Upper lobe of left lung (tissue), 6 donors: Measurements from ENCODE around the gene CD46. TPM values are rescaled to one million over a fixed set of nuclear protein-coding genes. Genes with fewer than 3 reads are reported as not detected.
A peak's percentile ranks its signal among the peaks of the same experiment; 100 is the strongest.
"Not testable (repeated sequence)": the region's sequence is repeated elsewhere in the genome, so short reads cannot be mapped to it uniquely, and the experiment has no call there.

ENCODE experiments used
- ATAC-seq, 2 donors: fragments of 200-7000 bp; cut with Tn5 transposase; one replicate each; pipeline ENCODE4 v1.9.1; 2022; ENCODE audit warnings: mild to moderate bottlenecking in 2 of 2, moderate library complexity in 2 of 2; ENCODE audit not compliant: low FRiP score in 2 of 2
- DNase-seq, 2 donors: peaks; one replicate each; pipeline ENCODE4 v3.0.0-alpha.2; 2019 to 2020
- H3K27ac ChIP-seq, 4 donors: fragments of 200-600 bp; sonication (generic); one replicate each; pipeline ENCODE4 v1.5.1; 2016 to 2019
- H3K27me3 ChIP-seq, 4 donors: fragments of 200-600 bp; sonication (generic); one replicate each; pipeline ENCODE4 v1.5.1; 2017 to 2019
- H3K36me3 ChIP-seq, 4 donors: fragments of 200-600 bp; sonication (generic); one replicate each; pipeline ENCODE4 v1.5.1; 2016 to 2019
- H3K4me1 ChIP-seq, 4 donors: fragments of 200-600 bp; sonication (generic); one replicate each; pipeline ENCODE4 v1.5.1; 2018 to 2019
- H3K4me3 ChIP-seq, 4 donors: fragments of 200-600 bp; sonication (generic); one replicate each; pipeline ENCODE4 v1.5.1; 2017 to 2019; ENCODE audit warnings: mild to moderate bottlenecking in 2 of 4, moderate library complexity in 1 of 4
- H3K9me3 ChIP-seq, 4 donors: fragments of 200-600 bp; sonication (generic); one replicate each; pipeline ENCODE4 v1.5.1; 2018 to 2019
- EP300 ChIP-seq, 4 donors: sonication (generic); formaldehyde crosslinking; IDR thresholded peaks; one replicate each; pipeline ENCODE4 v1.5.1; 2017; ENCODE audit warnings: antibody characterized with exemption in 4 of 4, control low read depth in 2 of 4
- POLR2A ChIP-seq, 4 donors: fragments of 450-650 bp; IDR thresholded peaks; one replicate each; pipeline ENCODE4 v1.5.1; 2016 to 2017; ENCODE audit warnings: antibody characterized with exemption in 4 of 4, mild to moderate bottlenecking in 2 of 4
- POLR2AphosphoS5 ChIP-seq, 2 donors: sonication (generic); formaldehyde crosslinking; IDR thresholded peaks; one replicate each; pipeline ENCODE4 v1.5.1; 2017; ENCODE audit warnings: antibody characterized with exemption in 2 of 2
- WGBS, 2 donors: methylation state at CpG; one replicate each; pipeline ENCODE4 v1.1.5; 2017 to 2018; 5-methylcytosine and 5-hydroxymethylcytosine counted together
- total RNA-seq, 6 donors: library from RNA; depleted of rRNA in 4 of 6; stranded (reverse); fragments of >200 nt in 4 of 6; gene quantifications; one replicate each; pipeline versions ENCODE4 v1.1.0 to v1.2.1, GENCODE V29; 2016 to 2021
- TF ChIP-seq, protein P1 (sequence below), 6 experiments: fragments of 450-650 bp in 4 of 6; fragments of 200-600 bp in 2 of 6; sonication (generic) in 2 of 6; IDR thresholded peaks; one replicate each; pipeline ENCODE4 v1.5.1; 2016 to 2019; ENCODE audit warnings: antibody characterized with exemption in 6 of 6
- donor health status: DM: no; HTN: no; CAD: no; lungs with moderate emphysema.
- donor health status: DM: no; HTN: yes; CAD: no; lungs with severe emphysema.

CD46 gene
- total RNA-seq, 6 donors from 2014 or later, result 105 to 358 (median 248) TPM

DNA sequence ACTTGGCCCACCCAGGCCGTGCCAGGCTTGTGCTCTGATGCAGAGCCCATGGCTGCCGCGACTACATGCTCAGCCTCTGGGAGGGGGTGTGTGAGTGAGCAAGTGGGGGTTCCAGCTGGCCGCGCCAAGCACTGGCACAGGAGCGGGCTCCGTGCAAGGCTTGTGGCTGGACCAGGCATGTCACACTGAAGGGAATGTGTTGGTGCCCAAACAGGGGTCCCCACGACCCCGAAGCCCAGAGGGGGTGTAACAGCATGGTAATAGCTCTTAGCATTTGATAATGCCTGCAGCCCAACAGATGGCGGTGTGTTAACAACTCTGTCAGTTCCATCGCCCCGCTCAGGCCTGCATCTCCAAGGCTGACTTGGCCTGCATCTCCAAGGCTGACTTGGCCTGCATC, 38.3 kb upstream of the CD46 start:
- peak in 1 of 2 donors; percentile 37 for ATAC-seq
- H3K4me1 ChIP-seq, result no peaks in the 10 kb centered on the region
- 87 to 97% methylated on average over 10 to 12 of the region's 12 CpGs for WGBS, 2 donors
- TF ChIP-seq POLR2AphosphoS5 (IDR thresholded peaks at IDR 0.05) (no peak), POLR2A (IDR thresholded peaks at IDR 0.05) (no peak), EP300 (IDR thresholded peaks at IDR 0.05) (no peak)
- TF ChIP-seq, protein P1, sequence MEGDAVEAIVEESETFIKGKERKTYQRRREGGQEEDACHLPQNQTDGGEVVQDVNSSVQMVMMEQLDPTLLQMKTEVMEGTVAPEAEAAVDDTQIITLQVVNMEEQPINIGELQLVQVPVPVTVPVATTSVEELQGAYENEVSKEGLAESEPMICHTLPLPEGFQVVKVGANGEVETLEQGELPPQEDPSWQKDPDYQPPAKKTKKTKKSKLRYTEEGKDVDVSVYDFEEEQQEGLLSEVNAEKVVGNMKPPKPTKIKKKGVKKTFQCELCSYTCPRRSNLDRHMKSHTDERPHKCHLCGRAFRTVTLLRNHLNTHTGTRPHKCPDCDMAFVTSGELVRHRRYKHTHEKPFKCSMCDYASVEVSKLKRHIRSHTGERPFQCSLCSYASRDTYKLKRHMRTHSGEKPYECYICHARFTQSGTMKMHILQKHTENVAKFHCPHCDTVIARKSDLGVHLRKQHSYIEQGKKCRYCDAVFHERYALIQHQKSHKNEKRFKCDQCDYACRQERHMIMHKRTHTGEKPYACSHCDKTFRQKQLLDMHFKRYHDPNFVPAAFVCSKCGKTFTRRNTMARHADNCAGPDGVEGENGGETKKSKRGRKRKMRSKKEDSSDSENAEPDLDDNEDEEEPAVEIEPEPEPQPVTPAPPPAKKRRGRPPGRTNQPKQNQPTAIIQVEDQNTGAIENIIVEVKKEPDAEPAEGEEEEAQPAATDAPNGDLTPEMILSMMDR (IDR thresholded peaks at IDR 0.05), result no peak
- no peak overlapping the region for H3K4me3 ChIP-seq
- H3K27me3 ChIP-seq, result no peaks in the 10 kb centered on the region
- H3K9me3 ChIP-seq, result no peaks in the 10 kb centered on the region
- H3K36me3 ChIP-seq, result no peaks in the 10 kb centered on the region
- DNase-seq, result peak in 1 of 2 donors; percentile 68
- no peak overlapping the region for H3K27ac ChIP-seq

DNA sequence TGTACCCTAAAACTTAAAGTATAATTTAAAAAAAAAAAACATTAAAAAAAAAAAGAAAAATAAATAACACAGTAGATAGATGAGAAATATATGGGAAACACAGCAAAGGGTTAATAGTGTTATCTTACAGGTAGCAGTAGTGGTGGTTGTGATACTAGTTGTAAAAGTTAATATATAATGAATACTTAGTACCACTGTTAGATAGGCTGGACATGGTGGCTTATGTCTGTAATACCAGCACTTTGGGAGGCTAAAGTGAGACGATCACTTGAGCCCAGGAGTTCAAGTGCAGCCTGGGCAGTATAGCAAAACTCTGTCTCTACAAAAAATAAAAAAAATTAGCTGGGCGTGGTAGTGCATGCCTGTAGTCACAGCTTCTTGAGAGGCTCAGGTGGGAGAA, 32.6 kb upstream of the CD46 start:
- H3K27me3 ChIP-seq, result no peaks in the 10 kb centered on the region
- no peak overlapping the region for H3K27ac ChIP-seq
- ATAC-seq, result no peak
- TF ChIP-seq POLR2A (IDR thresholded peaks at IDR 0.05), result no peak
- no peak for TF ChIP-seq EP300 (IDR thresholded peaks at IDR 0.05)
- TF ChIP-seq POLR2AphosphoS5 (IDR thresholded peaks at IDR 0.05), result no peak
- TF ChIP-seq, protein P1 (IDR thresholded peaks at IDR 0.05), result no peak
- no peaks in the 10 kb centered on the region for H3K36me3 ChIP-seq
- H3K9me3 ChIP-seq, result no peaks in the 10 kb centered on the region
- no peak for DNase-seq
- WGBS, 2 donors, result 79 to 86% methylated on average over 2 of the region's 2 CpGs
- H3K4me1 ChIP-seq, result peaks cover 0 to 4% (median 0%) of the 10 kb centered on the region in 4 donors
- no peak overlapping the region for H3K4me3 ChIP-seq

DNA sequence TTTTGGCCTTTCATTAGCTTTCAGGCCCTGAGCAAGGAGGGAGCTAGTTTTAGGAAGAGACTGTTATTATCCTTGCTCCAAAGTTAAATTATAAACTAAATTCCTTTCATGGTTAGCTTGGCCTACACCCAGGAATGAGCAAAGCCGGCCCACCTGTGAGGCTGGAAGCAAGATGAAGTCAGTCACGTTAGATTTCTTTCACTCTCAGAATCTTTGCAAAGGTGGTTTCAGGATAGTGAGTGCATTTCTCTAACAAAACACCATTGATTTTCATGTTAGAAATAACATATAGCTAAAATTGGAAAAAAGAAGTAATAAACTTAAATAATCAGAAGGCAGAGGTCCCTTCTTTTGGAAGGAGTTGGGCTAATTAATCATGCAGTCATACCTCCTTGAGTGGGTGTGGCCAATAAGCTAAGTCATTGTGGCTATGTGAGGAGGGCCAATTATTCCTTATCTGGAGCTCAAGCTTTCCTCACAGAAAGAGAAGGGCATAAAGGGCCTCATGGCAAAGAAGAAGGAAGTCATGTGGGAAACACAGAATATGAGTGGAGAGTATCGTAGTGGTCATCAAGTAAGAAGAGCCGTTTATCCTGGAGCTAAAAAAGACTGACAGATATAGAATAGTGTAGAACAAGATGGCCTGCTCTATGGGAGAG, 23.5 kb upstream of the CD46 start:
- DNase-seq, H3K4me3 ChIP-seq, H3K27me3 ChIP-seq, ATAC-seq, H3K27ac ChIP-seq, H3K4me1 ChIP-seq, H3K9me3 ChIP-seq, H3K36me3 ChIP-seq: not testable (repeated sequence)
- 73 to 76% methylated on average over 4 of the region's 4 CpGs for WGBS, 2 donors

DNA sequence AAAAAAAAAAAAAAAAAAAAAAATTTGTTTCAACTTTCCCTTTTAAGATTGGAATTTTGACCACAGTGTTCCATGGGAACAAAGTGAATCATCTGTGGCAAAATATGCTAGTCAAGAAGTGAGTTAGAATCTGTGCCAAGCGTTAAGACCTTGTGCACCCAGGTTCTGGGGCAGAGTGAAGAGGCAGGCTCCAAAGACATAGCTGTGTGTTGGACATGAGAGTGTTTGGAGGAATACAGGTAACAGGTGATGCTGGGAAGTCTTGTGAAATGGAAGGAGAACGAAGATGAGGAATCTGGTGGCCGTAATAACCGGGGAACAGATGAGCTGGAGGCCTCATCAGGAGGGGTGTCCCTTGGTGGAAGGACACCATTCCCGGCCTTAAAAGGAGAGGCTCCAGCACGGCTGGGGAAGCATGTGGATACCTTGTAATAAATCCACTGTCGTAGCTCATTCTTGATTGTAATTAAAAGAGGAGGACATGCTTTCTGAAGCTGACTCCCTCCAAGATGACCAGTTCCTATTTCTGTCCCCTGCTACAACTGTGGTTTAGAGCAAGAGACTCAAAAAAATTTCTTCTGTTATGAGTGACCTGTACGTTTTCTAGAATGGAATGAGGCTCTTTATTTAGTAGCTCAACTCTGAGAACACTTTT, 14.2 kb upstream of the CD46 start:
- H3K27me3 ChIP-seq, H3K4me3 ChIP-seq, H3K4me1 ChIP-seq, ATAC-seq, H3K36me3 ChIP-seq, H3K9me3 ChIP-seq, DNase-seq: not testable (repeated sequence)
- 81 to 82% methylated on average over 8 of the region's 8 CpGs for WGBS, 2 donors
- peak overlapping the region in 1 of 4 donors; percentile 63 for H3K27ac ChIP-seq

DNA sequence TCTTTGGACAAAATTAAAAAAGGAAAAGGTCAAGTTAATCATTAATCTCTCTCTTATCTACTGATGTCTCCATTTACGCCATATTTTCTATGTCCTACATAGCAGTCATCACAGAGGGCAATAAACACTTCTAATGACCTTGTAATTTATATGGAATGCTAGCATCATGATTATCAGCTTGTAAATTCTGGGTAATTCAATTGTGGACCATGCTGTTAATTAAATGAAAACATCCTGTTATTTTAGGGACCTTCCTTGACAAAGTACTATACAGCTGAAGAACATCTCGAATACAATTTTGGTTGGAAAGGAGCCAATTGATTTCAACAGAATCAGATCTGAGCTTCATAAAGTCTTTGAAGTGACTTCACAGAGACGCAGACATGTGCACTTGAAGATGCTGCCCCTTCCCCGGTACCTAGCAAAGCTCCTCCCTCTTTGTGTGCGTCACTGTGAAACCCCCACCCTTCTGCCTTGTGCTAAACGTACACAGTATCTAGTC, 13.6 kb upstream of the CD46 start:
- not testable (repeated sequence) for H3K4me1 ChIP-seq, H3K27me3 ChIP-seq, H3K36me3 ChIP-seq, H3K9me3 ChIP-seq, DNase-seq, H3K4me3 ChIP-seq
- H3K27ac ChIP-seq, result peak overlapping the region in 1 of 4 donors; percentile 63
- 29 to 41% methylated on average over 6 of the region's 6 CpGs for WGBS, 2 donors
- peak in 1 of 2 donors; percentile 30 for ATAC-seq

DNA sequence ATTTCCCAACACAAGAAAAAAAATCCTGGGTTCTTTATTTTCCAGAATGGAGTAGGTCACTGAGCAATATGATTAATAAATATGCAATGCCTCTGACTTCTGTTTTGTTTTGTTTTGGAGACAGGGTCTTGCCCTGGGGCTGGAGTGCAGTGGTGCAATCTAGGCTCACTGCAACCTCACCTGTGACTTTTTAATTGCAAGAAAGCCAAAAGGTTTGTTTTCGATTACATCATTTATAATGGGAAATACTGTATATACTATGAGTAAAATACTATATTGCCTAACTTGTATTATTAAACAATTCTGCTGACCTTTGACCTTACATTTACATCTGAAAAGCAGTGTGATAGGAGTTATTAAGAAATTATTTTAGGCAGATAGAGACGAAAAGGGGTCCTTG, 11.6 kb upstream of the CD46 start:
- no peak overlapping the region for H3K4me3 ChIP-seq
- 87 to 91% methylated on average over 2 of the region's 2 CpGs for WGBS, 2 donors
- H3K9me3 ChIP-seq, result no peaks in the 10 kb centered on the region
- H3K27me3 ChIP-seq, result no peaks in the 10 kb centered on the region
- peaks cover 0 to 5% (median 2%) of the 10 kb centered on the region in 4 donors for H3K4me1 ChIP-seq
- TF ChIP-seq POLR2A (IDR thresholded peaks at IDR 0.05) (no peak), EP300 (IDR thresholded peaks at IDR 0.05) (no peak), POLR2AphosphoS5 (IDR thresholded peaks at IDR 0.05) (no peak)
- TF ChIP-seq, protein P1 (IDR thresholded peaks at IDR 0.05), result no peak
- no peak overlapping the region for H3K27ac ChIP-seq
- no peak for DNase-seq
- H3K36me3 ChIP-seq, result no peaks in the 10 kb centered on the region
- ATAC-seq, result no peak
